HUDEP-2 (cell line): ENCODE results near the gene NFKBIE.

ENCODE experiments used
- DNase-seq, 76 experiments: peaks; one replicate each; lab custom pipeline; 2025; ENCODE audit not compliant: unreplicated experiment in 76 of 76; lab: John Stamatoyannopoulos, UW

Gene NFKBIE

DNA sequence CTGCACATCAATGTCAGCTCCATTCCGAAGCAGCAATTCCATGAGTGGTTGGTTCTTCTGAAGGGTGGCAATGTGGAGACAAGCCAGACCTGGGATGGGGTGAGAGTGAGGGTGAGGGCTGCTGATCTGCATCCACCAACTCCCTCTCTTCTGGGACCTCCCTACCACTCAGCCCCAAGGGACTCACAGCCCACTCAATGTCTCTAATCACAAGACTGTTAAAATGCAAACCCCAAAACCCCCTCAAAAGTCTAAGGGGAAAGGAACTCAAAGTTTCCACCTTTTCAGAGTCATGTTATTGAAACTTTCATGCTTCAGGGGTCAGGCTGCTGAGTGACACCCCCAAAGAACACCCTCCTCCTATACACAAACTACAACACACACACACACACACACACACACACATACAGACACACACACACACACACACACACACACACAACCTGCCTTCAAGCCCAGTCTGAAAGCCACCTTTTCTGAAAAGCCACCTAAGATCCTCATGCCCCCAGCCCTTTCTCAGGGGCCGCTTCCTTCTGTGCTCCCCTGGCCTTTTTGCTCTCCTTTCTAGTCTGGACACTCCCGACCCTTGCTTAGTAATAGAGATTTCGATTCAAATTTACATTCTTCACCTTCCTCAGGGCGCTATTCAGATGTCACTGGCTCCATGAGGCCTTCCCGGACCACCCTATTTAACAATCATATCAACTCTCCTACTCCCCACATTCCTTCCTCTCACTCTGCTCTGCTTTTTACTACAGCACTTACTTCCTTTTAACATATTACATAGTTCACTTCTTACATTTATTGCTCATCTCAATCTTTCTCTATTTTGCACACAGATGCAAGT lies 4.7 kb downstream of the NFKBIE start:
- DNase-seq: no peak

GRCh38 chr6:44260011-44260410 lies 5.3 kb downstream of the NFKBIE start:
- no peak for DNase-seq

DNA sequence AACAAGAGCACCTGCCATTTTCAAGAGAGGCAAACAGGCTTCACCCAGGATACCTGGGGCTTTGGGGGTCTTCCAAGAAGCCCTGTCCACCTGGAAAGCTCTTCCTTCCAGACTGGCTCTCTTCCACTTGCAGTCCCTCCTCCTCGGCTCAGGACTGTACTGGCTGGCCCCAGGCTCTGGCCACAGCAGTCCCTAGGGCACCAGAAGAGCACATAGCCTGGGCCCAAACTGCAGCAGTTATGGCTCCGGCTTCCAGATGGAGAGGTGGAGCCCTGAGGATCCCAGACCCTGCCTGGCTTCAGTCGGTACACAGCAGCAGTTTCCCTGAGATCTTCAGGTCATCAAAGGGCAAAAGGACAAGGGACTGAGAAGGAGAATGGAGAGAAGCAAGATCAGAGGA lies 6.4 kb downstream of the NFKBIE start:
- no peak for DNase-seq

- DNase-seq: no peak
These were observed 7.0 kb downstream of the NFKBIE start for GRCh38 chr6:44258325-44258863.

GRCh38 chr6:44257753-44258324 lies 7.5 kb downstream of the NFKBIE start:
- DNase-seq: no peak

GRCh38 chr6:44257025-44257752 lies 8.2 kb downstream of the NFKBIE start, which contains the start of gene SLC35B2:
TSS of gene SLC35B2 (minus strand) at chr6:44257528. CDS start at chr6:44257410, 118 bp downstream.
- DNase-seq: peak in 62 of 76 experiments; percentile 30 to 88 (median 70)

- DNase-seq: peak in 1 of 76 experiments; percentile 51
These were observed 8.7 kb downstream of the NFKBIE start for GRCh38 chr6:44256775-44257024.

DNA sequence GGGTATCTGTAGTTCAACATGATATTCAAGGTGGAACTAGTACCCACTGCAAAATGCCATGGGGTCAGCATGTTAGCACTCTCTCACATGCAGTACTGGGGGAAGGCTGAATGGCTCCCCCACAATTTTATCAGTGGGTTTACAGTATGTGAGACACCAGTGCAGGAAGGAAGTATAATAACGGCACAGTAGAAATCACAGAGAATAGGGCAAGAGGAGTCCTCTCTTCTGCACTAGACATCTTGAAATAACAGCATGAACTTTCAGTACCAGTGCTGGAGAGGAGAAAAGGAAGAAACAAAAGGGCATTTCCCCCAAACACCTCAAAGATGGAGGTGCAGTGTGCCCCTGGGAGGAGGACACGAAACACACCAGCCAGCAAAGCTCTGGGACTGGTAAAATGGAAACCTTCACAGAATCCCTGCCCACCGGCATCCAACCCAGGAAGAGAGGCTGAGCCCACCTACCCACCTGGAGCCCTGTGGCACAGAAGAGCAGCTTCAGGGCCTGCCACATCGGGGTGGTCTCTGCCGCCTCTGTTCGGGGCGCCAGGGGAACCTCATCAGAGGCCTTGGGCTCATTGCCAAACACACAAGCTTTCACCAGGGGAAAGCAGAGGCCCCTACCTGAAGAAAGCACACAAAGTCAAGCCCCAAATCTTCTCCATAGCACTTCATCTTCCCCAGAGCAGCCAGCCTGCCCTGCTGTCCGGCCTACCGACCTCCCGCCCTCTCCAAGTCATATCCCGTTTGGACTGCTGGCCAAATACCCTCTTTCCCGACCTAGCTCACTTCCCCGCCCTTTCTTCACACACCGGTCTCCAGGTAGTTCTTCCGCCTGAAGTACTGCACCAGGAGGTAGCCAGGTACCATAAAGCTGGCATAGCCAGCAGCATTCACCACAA lies 9.2 kb downstream of the NFKBIE start:
- peak in 6 of 76 experiments; percentile 23 to 62 (median 34) for DNase-seq

DNA sequence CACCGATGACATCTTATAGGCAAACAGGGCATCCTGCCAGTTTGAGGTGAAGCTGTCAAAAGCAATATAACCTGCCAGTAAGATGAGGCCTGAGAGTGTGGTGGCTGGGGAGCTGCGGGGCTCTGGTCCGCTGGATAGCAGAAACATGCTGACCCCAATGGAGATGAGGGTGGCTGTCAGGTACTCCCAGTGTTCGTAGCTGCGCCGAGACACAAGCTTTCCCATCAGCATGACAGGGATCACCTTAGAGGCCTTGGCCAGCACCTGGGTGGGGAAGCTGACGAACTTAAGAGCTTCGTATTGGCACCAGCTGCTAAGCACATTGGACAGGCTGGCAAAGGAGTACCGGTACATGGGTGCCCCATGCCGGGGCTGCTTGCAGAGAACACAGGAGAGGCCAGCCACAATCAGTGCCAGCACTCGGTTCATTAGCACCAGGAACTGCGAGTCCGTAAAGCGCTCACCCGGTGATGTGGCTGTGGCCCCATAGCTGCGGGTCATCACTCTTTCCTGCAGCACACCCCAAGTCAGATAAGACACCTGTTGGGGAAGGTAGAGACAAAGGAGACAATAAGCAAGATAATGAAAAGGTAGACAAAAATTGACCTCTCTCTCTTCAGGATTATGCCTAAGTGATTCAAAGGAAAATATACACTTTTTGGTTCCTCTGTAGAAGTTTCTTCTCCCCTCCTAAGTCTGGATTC lies 10.1 kb downstream of the NFKBIE start:
- peak in 15 of 76 experiments; percentile 18 to 76 (median 40) for DNase-seq

DNA sequence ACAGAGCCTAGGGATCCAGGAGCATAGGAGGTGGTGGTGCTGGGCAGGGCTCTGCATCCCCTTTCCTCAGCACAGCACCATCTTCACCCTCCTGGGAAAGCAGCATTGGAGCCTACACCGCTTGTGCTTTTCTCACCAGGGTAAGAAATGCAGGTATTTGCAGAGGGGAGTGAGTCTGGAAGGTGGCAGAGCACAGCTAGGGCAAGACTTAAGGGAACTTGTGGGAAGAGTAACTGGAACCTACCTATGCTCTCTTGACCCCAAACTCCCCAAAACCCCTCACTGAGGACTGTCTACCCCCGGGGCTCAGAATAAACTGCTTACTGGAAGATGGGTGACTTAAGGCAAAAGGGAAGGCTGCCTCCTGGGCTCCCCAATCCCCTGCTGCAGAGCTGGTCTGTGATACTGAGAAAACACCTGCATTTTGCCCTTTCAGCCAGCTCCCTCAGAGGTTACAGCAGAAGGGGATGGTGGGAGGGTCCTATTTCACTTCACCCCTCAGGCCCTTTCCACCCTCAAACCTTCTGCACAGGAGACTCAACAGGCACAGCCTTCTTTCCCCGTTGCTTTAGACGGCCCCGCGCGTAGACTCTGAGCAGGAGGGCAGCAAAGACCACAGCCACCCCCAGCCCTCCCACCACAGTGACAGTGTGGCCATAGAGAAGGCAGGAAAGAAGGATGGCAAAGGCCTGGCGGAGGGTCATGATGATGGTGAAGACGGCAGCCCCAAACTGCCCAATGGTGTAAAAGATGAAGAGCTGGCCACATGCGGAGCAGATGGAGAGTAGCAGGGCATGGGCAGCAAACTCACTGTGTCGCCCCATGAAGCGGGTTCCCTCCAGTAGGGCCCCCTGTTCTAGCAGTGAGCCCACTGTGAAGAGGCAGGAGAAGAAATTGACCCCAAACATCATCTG lies 10.9 kb downstream of the NFKBIE start:
- DNase-seq: peak in 6 of 76 experiments; percentile 20 to 54 (median 39)

DNA sequence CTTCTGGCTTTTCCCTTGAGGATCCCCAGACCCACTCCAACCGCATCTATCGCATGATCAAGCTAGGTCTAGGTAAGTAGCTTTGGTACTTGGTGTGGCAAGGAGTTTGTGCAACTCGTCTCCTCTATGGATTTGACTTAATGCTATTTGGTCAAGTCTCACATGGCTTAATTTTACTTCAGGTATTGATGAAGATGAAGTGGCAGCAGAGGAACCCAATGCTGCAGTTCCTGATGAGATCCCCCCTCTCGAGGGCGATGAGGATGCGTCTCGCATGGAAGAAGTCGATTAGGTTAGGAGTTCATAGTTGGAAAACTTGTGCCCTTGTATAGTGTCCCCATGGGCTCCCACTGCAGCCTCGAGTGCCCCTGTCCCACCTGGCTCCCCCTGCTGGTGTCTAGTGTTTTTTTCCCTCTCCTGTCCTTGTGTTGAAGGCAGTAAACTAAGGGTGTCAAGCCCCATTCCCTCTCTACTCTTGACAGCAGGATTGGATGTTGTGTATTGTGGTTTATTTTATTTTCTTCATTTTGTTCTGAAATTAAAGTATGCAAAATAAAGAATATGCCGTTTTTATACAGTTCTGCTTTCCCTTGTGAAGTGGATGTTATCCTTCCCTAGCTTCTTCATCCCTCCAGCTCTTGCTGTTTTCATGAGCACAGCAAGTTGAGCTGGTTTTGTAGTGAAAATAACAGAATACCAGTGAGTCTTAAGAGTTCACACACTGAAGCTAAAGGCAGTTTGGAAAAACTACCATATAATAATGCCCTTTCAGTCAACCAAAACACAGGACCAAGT lies 11.8 kb downstream of the NFKBIE start:
- peak in 66 of 76 experiments; percentile 17 to 84 (median 62) for DNase-seq

DNA sequence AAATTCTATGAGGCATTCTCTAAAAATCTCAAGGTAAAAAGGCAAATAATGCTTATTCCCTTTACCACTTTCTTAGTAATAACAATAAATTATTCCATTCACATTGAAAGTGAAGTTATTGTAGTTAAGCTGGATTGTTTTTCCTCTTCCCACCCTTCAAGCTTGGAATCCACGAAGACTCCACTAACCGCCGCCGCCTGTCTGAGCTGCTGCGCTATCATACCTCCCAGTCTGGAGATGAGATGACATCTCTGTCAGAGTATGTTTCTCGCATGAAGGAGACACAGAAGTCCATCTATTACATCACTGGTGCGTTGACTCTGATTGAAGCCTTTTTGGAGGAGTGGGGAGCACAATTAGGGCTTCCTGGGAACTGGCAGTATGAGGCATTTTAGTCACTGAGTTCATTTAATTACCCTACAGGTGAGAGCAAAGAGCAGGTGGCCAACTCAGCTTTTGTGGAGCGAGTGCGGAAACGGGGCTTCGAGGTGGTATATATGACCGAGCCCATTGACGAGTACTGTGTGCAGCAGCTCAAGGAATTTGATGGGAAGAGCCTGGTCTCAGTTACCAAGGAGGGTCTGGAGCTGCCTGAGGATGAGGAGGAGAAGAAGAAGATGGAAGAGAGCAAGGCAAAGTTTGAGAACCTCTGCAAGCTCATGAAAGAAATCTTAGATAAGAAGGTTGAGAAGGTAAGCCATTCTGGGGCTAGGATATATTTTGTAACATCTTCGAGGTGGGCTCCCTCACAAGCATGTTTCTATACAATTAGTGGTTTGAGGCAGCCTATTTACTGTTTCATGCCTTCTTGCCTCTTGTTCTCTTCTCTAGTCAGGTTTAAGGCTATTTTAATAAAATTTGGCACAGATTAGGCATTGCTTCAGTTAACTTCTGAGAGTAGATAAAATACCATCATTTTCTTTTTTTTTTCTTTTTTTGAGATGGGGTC lies 13.5 kb downstream of the NFKBIE start:
- DNase-seq: no peak

DNA sequence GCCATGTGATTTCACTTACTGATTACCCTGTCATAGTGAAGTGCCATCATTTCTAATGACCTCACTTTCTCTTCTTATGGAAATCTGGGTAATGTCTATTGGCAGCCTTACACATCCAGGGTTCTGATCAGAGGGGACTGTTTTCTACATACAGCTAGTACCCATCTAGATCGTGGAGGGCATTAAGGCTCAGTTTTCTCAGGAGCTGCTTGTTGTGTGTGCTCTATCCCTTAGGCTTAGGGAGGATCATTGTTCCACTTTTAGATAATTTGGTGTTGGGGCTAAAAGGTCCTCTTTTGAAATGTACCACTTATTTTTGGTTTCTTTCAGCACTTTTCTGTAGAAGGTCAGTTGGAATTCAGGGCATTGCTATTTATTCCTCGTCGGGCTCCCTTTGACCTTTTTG lies 14.6 kb downstream of the NFKBIE start:
- DNase-seq: no peak

GRCh38 chr6:44250067-44250717 lies 15.2 kb downstream of the NFKBIE start:
- DNase-seq: no peak

DNA sequence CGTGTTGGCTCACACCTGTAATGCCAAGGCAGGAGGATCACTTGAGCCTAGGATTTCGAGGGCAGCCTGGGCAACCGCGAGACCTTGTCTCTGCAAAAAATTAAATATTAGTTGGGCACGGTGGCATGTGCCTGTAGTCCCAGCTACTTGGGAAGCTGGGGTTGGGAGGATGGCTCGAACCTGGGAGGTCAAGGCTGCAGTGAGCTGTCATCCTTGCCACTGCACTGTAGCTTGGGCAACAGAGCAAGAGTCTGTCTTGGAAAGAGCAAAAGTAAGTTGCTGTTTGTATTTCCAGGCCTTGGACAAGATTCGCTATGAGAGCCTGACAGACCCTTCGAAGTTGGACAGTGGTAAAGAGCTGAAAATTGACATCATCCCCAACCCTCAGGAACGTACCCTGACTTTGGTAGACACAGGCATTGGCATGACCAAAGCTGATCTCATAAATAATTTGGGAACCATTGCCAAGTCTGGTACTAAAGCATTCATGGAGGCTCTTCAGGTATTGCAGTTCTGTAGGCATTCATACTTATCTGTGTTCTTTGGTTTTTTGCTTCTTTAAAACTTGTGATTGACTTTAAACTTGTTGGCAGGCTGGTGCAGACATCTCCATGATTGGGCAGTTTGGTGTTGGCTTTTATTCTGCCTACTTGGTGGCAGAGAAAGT lies 16.1 kb downstream of the NFKBIE start:
- DNase-seq: no peak

GRCh38 chr6:44248579-44248978 lies 16.8 kb downstream of the NFKBIE start:
- DNase-seq: no peak
